ENCODE results near the gene ASS1.
A peak's percentile ranks its signal among the peaks of the same experiment; 100 is the strongest.

Gene ASS1

DNA sequence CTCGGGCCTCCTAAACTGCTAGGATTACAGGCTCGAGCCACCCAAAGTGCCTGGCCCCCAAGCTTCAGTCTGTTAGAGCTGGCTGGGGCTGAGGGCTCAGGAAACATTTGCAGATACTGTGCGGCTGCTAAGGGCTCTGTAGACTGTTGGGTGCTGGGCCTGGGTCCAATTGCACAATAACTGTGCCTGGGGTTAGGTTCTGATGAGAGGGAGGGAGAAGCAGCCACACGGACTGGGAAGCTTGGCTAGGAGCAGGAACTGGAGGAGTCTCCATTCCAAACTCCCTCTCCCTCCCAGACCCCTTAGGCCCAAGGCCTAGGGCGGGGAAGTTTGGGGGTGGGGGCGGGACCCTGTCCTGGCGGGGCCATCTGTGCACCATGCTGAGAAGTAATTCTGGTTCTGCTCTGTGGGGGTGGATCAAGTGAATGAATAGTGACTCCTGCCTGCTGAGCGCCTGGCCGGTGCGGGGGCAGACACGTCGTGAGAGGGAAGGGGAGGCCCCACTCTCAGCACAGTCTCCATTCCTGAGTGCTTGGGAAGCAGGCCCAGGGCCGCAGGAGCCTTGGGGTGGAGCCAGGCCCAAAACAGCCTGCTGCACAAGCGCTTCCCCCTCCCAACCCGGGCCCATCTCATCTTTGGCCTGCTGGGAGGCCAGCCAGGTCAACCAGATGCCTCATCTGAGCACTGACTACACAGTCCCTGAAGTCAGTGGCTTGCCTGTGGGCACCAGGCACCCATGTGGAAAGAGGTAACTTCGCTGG lies 1.5 kb downstream of the ASS1 start:
- TF ChIP-seq, protein P1, sequence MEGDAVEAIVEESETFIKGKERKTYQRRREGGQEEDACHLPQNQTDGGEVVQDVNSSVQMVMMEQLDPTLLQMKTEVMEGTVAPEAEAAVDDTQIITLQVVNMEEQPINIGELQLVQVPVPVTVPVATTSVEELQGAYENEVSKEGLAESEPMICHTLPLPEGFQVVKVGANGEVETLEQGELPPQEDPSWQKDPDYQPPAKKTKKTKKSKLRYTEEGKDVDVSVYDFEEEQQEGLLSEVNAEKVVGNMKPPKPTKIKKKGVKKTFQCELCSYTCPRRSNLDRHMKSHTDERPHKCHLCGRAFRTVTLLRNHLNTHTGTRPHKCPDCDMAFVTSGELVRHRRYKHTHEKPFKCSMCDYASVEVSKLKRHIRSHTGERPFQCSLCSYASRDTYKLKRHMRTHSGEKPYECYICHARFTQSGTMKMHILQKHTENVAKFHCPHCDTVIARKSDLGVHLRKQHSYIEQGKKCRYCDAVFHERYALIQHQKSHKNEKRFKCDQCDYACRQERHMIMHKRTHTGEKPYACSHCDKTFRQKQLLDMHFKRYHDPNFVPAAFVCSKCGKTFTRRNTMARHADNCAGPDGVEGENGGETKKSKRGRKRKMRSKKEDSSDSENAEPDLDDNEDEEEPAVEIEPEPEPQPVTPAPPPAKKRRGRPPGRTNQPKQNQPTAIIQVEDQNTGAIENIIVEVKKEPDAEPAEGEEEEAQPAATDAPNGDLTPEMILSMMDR (conservative IDR thresholded peaks at IDR 0.05) = no peak
- H3K27ac ChIP-seq = 0 out of 2 replicates have a peak overlapping the region, but pooled peaks have one; percentile 69

DNA sequence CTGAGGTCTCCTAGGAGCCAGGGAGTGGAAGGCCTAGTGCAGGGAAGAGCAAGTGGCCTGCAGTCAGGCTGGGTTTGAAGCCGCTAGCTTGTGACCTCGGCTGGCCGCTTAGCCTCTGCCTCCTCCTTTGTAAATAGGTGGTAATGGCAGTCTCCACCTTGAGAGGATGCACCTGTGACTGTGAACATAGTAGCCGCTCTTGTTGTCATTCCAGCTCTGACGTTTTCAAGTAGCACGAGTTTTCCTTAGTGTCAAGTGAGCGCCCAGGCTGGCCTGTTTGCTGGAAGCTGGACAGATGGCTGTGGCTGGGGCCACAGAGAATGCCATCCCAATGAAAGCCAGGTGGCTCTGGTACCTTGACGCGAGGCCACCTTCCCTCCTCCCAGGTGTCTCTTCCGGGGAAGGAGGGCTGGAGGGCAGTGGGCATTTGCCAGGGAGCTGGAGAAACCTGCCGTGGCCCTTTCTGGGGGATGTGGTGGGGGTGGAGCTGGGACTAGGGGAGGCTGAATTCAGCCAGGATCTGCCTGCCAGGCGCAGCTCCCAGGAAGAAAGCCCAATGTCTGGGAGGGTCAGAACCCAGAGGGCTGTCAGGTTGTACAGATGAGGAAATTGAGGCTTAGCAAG lies 2.5 kb downstream of the ASS1 start:
- H3K27ac ChIP-seq = no peak overlapping the region
- TF ChIP-seq, protein P1 (conservative IDR thresholded peaks at IDR 0.05) = no peak

GRCh38 chr9:130448035-130448624 lies 3.4 kb downstream of the ASS1 start:
- no peak overlapping the region for H3K27ac ChIP-seq
- TF ChIP-seq, protein P1 (conservative IDR thresholded peaks at IDR 0.05) = no peak

GRCh38 chr9:130448771-130449603 lies 4.2 kb downstream of the ASS1 start:
- TF ChIP-seq, protein P1 (conservative IDR thresholded peaks at IDR 0.05) = no peak
- no peak overlapping the region for H3K27ac ChIP-seq

DNA sequence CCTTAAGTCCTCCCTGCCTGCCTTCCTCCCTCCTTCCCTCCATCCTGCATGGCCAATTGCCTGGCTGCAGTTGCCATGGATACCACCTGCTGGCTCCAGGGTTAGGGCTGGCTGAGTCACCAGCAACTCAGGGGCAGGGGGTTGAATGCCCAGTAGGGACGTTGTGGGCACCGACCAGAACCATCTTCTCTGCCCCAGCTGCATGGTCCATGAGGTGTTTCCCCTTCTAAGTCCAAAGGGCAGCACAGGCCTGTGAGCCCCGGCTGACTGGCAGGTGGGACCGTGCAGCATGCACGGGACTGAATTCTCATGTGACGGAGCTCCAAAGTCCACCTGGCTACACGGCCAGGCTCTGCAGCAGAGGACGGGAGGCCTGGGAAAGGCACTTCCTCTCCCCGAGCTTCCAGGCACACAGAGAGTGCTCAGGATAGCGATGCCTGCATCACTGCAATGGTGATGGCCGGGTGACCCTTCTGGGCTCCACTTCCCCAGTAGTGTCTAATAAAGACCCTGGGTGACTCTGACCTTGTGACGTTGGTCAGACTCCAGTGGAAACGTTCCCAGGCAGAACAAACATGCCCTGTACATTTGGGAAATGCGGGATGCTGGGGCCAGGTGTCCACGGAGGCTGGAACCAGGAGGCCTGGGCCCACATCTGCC lies 5.7 kb downstream of the ASS1 start:
- TF ChIP-seq, protein P1 (conservative IDR thresholded peaks at IDR 0.05) = no peak
- peak overlapping the region; percentile 59 for H3K27ac ChIP-seq

DNA sequence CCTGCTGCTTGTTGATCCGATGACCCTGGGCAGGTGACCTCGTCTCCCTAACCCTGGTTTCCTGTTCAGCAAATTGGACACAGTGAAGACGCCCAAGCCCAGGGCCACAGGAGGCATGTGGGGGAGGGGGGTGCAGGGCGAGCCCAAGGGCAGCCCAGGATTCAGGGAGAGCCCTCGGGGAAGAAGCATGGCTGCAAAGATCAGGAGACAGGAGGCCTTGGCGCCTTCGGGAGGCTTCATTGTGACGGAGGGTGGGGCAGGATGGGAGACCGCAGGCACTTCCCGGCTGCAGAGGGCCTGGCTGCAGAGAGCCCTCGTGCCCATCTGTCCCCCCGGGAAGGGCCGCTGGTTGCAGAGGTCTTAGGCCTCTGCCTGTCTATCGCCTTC lies 6.2 kb downstream of the ASS1 start:
- H3K27ac ChIP-seq = peak overlapping the region; percentile 59

More for the DNA sequence above, 6.2 kb downstream of the ASS1 start:
- TF ChIP-seq, protein P1 (conservative IDR thresholded peaks at IDR 0.05) = no peak

Measured in VCaP (cell line).